ENCODE results near the gene DICER1. TPM values are rescaled to one million over a fixed set of nuclear protein-coding genes. Genes with fewer than 3 reads are reported as not detected.

The DICER1 gene
- total RNA-seq, 1 donor from 2014 or later, result 87.2 TPM

DNA sequence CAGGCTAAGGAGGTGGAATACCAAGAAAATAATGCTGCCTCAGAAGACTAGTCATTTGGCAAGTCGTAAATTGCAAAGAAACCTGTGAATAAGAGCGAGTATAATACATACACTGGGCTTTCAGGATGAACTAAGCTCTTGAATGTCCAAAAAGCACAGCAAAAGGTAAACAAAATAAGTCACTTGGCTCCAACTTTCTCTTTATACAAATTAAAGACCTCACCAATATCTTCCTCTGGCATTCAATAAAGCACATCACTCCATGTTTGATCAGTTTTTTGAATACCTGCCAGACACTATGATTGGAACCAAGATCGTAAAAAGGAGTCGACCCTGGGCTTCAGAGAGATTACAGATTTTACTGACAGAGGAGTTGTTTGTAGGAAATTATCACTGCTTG, 3.5 kb downstream of the DICER1 start:
- intact Hi-C loops (cut with micrococcal nuclease), result loop anchor here (10.0 kb wide), 2 partner anchors 1211 to 1969 kb away; partner anchors contain the start of genes ATG2B, GSKIP, LYSET and MOAP1
- Mint-ChIP-seq H3K27ac (no peak overlapping the region), H3K4me1 (ENCODE audit: low read depth) (peaks cover 57% of the 10 kb centered on the region), H3K27me3 (ENCODE audit: insufficient read depth) (no peaks in the 10 kb centered on the region), H3K9me3 (no peaks in the 10 kb centered on the region), H3K36me3 (ENCODE audit: low read depth) (peaks cover 11% of the 10 kb centered on the region), H3K4me3 (no peak overlapping the region)
- DNase-seq (ENCODE audit: low spot score), result no peak

DNA sequence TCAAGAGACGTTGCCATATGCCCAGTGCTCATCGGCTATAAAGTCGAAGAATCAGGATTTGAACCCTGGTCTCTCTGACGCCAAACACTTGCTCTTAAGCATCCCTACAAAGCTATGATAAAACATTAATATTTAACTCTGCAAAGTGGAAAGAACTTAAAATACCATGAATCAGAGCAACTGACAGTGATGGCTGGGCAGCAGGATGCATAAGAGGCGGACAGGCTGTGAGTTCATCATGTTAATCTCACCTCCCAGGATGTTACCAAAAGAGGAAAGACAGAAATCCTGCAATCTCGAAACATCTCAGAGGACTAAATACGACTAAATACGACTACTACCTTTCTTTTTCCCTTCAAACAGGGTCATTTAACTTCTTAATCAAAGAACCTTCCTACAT, 5.8 kb downstream of the DICER1 start:
- peaks cover 52% of the 10 kb centered on the region for H3K4me1 Mint-ChIP-seq (ENCODE audit: low read depth)
- H3K36me3 Mint-ChIP-seq (ENCODE audit: low read depth), result peaks cover 20% of the 10 kb centered on the region
- DNase-seq (ENCODE audit: low spot score), result no peak
- intact Hi-C loops (cut with micrococcal nuclease), result loop anchor here (10.0 kb wide), 2 partner anchors 1213 to 1967 kb away; partner anchors contain the start of genes ATG2B, GSKIP, LYSET and MOAP1
- H3K4me3 Mint-ChIP-seq, result no peak overlapping the region
- no peak overlapping the region for H3K27ac Mint-ChIP-seq
- H3K9me3 Mint-ChIP-seq, result peaks cover 6% of the 10 kb centered on the region
- no peaks in the 10 kb centered on the region for H3K27me3 Mint-ChIP-seq (ENCODE audit: insufficient read depth)

- peaks cover 13% of the 10 kb centered on the region for H3K9me3 Mint-ChIP-seq
- intact Hi-C loops (cut with micrococcal nuclease), result loop anchor here (10.0 kb wide), 2 partner anchors 1214 to 1966 kb away; partner anchors contain the start of genes ATG2B, GSKIP, LYSET and MOAP1
- H3K4me1 Mint-ChIP-seq (ENCODE audit: low read depth), result peaks cover 51% of the 10 kb centered on the region
- DNase-seq (ENCODE audit: low spot score), result no peak
- H3K27ac Mint-ChIP-seq, result no peak overlapping the region
- no peaks in the 10 kb centered on the region for H3K27me3 Mint-ChIP-seq (ENCODE audit: insufficient read depth)
- H3K4me3 Mint-ChIP-seq, result no peak overlapping the region
- H3K36me3 Mint-ChIP-seq (ENCODE audit: low read depth), result peaks cover 26% of the 10 kb centered on the region
Observed at GRCh38 chr14:95150910-95151309, 6.4 kb downstream of the DICER1 start.

- peaks cover 25% of the 10 kb centered on the region for H3K9me3 Mint-ChIP-seq
- peaks cover 30% of the 10 kb centered on the region for H3K36me3 Mint-ChIP-seq (ENCODE audit: low read depth)
- DNase-seq (ENCODE audit: low spot score), result no peak
- intact Hi-C loops (cut with micrococcal nuclease), result no loop called here
- H3K27me3 Mint-ChIP-seq (ENCODE audit: insufficient read depth), result no peaks in the 10 kb centered on the region
- no peak overlapping the region for H3K4me3 Mint-ChIP-seq
- H3K4me1 Mint-ChIP-seq (ENCODE audit: low read depth), result peaks cover 36% of the 10 kb centered on the region
- H3K27ac Mint-ChIP-seq, result no peak overlapping the region
Observed at GRCh38 chr14:95149441-95149840, 7.9 kb downstream of the DICER1 start.

DNA sequence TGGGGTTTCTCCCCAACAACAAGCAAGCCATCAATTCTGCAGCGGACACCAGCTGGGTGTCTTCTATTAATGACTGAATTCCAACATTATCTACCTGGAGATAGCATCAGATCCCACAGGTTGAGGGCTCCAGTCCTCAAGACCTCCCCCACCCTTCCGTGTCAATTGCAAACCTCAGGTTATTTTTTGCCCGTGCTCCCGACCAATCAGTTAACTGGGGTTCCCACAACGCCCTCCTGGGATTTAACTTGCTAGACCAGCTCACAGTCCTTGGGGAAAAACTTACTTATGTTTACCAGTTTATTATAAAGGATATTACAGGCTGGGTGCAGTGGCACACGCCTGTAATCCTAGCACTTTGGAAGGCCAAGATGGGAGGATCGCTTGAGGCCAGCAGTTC, 9.7 kb downstream of the DICER1 start:
- Mint-ChIP-seq H3K27ac (no peak overlapping the region), H3K4me1 (ENCODE audit: low read depth) (peaks cover 34% of the 10 kb centered on the region), H3K9me3 (peaks cover 25% of the 10 kb centered on the region), H3K36me3 (ENCODE audit: low read depth) (peaks cover 25% of the 10 kb centered on the region), H3K4me3 (no peak overlapping the region), H3K27me3 (ENCODE audit: insufficient read depth) (no peaks in the 10 kb centered on the region)
- intact Hi-C loops (cut with micrococcal nuclease), result no loop called here
- DNase-seq (ENCODE audit: low spot score), result no peak

GRCh38 chr14:95146079-95146771, 11.1 kb downstream of the DICER1 start:
- Mint-ChIP-seq H3K36me3 (ENCODE audit: low read depth) (peaks cover 25% of the 10 kb centered on the region), H3K27ac (no peak overlapping the region), H3K27me3 (ENCODE audit: insufficient read depth) (no peaks in the 10 kb centered on the region), H3K9me3 (peaks cover 25% of the 10 kb centered on the region), H3K4me1 (ENCODE audit: low read depth) (peaks cover 25% of the 10 kb centered on the region), H3K4me3 (no peak overlapping the region)
- no peak for DNase-seq (ENCODE audit: low spot score)
- intact Hi-C loops (cut with micrococcal nuclease), result no loop called here

GRCh38 chr14:95144849-95145248, 12.5 kb downstream of the DICER1 start:
- Mint-ChIP-seq H3K9me3 (peaks cover 25% of the 10 kb centered on the region), H3K4me1 (ENCODE audit: low read depth) (peaks cover 29% of the 10 kb centered on the region), H3K27me3 (ENCODE audit: insufficient read depth) (no peaks in the 10 kb centered on the region), H3K36me3 (ENCODE audit: low read depth) (peaks cover 31% of the 10 kb centered on the region), H3K27ac (no peak overlapping the region), H3K4me3 (no peak overlapping the region)
- DNase-seq (ENCODE audit: low spot score), result no peak
- intact Hi-C loops (cut with micrococcal nuclease), result no loop called here

DNA sequence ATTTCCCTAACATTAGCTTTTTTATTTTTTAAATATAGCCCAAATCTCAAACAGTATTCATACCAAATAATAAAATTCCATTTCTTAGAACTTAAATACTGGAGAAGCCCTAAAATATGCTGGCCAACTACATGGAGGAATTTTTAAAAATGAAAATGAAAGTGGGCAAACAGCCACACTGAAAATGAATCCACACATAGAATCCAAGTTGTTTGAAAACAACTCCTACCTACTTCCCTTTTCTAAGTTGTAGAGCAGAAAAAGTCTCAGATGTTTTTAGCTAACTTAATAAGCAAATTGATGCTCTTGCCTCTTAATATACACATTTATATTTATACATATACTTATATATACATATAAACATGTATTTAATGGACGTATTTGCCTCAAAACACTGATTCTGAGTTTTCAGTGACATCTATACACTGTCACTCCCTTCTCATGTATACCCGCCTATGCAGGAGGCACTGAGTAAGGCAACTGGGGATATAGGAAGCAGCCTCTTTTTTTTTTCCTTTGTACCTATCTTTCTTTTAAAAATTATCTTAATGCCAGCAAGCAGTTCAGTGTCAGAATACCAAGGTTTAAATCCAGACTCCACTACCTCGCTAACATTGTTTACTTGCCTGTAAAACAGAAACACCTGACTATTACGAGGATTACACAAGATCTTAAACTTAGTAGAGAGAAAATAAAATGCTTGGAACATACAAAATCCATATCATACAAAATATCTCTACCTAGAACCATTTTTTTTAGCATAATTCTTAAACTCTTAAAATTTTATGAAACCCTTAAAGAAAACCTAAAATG, 13.3 kb downstream of the DICER1 start:
- no peak for DNase-seq (ENCODE audit: low spot score)
- Mint-ChIP-seq H3K4me1 (ENCODE audit: low read depth) (peaks cover 37% of the 10 kb centered on the region), H3K4me3 (no peak overlapping the region), H3K27ac (no peak overlapping the region), H3K9me3 (peaks cover 25% of the 10 kb centered on the region), H3K36me3 (ENCODE audit: low read depth) (peaks cover 31% of the 10 kb centered on the region), H3K27me3 (ENCODE audit: insufficient read depth) (no peaks in the 10 kb centered on the region)
- intact Hi-C loops (cut with micrococcal nuclease), result no loop called here

DNA sequence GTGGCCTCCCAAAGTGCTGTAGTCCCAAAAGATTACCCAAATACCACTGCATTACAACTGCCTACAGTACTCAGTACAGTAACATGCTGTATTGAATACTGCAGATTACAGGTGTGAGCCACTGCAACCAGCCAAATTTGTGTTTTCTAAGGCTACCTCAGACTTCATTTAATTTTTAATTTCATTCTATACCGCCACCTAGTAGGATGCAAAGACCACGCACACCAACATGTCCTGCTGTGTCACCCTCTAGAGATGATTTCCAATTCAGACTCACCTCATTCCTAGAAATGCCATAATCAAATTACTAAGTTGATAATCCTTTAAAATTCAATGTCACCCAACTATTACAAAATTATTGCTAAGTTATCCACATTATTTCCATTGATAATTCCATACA, 15.1 kb downstream of the DICER1 start:
- Mint-ChIP-seq H3K4me3 (no peak overlapping the region), H3K27ac (no peak overlapping the region), H3K36me3 (ENCODE audit: low read depth) (peaks cover 24% of the 10 kb centered on the region), H3K4me1 (ENCODE audit: low read depth) (peaks cover 49% of the 10 kb centered on the region), H3K9me3 (peaks cover 22% of the 10 kb centered on the region), H3K27me3 (ENCODE audit: insufficient read depth) (no peaks in the 10 kb centered on the region)
- intact Hi-C loops (cut with micrococcal nuclease), result no loop called here
- no peak for DNase-seq (ENCODE audit: low spot score)

GRCh38 chr14:95141684-95142083, 15.6 kb downstream of the DICER1 start:
- H3K9me3 Mint-ChIP-seq, result peaks cover 20% of the 10 kb centered on the region
- H3K27ac Mint-ChIP-seq, result no peak overlapping the region
- peaks cover 23% of the 10 kb centered on the region for H3K36me3 Mint-ChIP-seq (ENCODE audit: low read depth)
- H3K4me1 Mint-ChIP-seq (ENCODE audit: low read depth), result peaks cover 51% of the 10 kb centered on the region
- no peak overlapping the region for H3K4me3 Mint-ChIP-seq
- no peaks in the 10 kb centered on the region for H3K27me3 Mint-ChIP-seq (ENCODE audit: insufficient read depth)
- no peak for DNase-seq (ENCODE audit: low spot score)
- intact Hi-C loops (cut with micrococcal nuclease), result no loop called here

DNA sequence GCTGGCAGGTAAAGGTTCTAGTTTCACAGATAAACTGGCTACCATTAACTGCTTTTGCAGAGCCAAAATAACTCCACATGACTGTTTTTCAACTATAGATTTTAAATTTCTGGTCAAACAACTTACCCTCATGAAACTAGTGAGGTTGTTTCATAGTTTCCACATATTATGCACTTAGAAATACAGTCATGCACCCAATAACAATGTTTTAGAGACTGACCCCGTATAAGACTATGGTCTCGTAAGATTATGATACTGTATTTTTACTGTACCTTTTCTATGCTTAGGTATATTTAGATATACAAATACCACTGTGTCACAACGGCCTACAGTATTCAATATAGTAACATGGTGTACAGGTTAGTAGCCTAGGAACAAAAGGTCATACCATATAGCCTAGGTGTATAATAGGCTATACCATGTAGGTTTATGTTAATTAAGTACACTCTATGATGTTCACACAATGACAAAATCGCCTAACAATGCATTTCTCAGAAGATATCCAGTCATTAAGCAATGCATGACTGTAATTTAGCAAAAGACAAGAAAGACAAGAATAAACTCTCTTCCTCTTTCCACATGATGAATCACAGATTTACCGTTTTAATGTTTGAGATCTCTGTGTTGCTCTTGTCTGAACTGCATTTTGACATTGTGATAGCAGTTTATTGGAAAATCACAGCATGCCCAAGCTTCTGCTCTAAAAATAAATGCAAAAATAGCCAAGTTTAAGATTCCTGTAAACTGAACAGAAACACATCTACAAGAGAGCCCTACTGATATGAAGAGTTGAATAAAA, 17.1 kb downstream of the DICER1 start:
- no peak overlapping the region for H3K4me3 Mint-ChIP-seq
- H3K36me3 Mint-ChIP-seq (ENCODE audit: low read depth), result peaks cover 12% of the 10 kb centered on the region
- no peak overlapping the region for H3K27ac Mint-ChIP-seq
- peaks cover 53% of the 10 kb centered on the region for H3K4me1 Mint-ChIP-seq (ENCODE audit: low read depth)
- H3K27me3 Mint-ChIP-seq (ENCODE audit: insufficient read depth), result no peaks in the 10 kb centered on the region
- H3K9me3 Mint-ChIP-seq, result peaks cover 8% of the 10 kb centered on the region
- no peak for DNase-seq (ENCODE audit: low spot score)
- intact Hi-C loops (cut with micrococcal nuclease), result no loop called here

- Mint-ChIP-seq H3K4me1 (ENCODE audit: low read depth) (peaks cover 64% of the 10 kb centered on the region), H3K27ac (no peak overlapping the region), H3K36me3 (ENCODE audit: low read depth) (peaks cover 14% of the 10 kb centered on the region), H3K4me3 (no peak overlapping the region), H3K9me3 (no peaks in the 10 kb centered on the region), H3K27me3 (ENCODE audit: insufficient read depth) (no peaks in the 10 kb centered on the region)
- DNase-seq (ENCODE audit: low spot score), result no peak
- intact Hi-C loops (cut with micrococcal nuclease), result no loop called here
Observed at GRCh38 chr14:95138876-95139275, 18.5 kb downstream of the DICER1 start.
